B cell (primary cell): Measurements from ENCODE around the gene ARHGEF35.
"Not testable (repeated sequence)": the region's sequence is repeated elsewhere in the genome, so short reads cannot be mapped to it uniquely, and the experiment has no call there.

Experiments
- EZH2 ChIP-seq: IDR thresholded peaks from 2 replicates; pipeline ENCODE4 v1.6.1; 2012; ENCODE audit warnings: borderline replicate concordance, low read depth, mild to moderate bottlenecking, moderate library complexity, low read length; ENCODE audit not compliant: insufficient read depth, poor library complexity, severe bottlenecking
- TF ChIP-seq, protein P1 (sequence below): fragments of 200-600 bp; IDR thresholded peaks from one replicate; pipeline ENCODE4 v1.8.0; 2022; ENCODE audit warnings: antibody characterized with exemption, mild to moderate bottlenecking

DNA sequence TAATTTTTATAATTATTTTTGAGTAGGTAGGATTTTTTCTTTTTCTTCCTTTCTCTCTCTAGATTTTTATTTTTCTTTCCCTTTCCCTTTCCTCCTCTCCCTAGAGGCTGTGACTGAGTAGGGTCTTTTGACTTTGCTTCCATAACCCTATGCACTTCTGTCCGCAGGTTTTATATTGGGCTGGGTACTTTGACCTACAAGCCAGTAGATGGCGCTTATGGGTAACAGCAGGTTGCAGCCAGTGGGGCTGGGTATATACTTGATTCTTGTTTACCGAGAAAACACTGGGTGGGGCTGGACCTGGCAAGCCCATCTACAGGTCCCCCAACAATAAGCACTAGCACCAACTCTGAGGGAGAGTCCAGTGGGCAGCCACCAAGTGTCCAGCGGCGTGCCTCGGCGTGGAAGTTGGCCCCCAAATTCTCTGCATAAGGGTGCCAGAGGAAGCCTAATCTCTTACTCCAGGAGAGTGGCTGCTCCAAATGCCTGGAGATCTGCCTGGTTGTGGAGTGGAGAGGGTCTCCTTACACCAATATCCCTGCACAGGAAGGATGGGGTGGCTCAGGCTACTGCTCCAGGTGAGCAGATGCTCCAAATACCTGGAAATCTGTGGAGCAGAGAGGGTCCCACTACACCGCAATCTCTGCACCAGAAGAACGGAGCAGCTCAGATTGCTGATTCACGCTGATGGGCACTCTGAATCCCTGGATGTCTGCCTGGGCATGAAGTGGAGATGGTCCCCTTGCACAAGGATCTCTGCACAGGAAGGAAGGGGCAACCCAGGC, 17.1 kb downstream of the ARHGEF35 start:
- TF ChIP-seq, protein P1, sequence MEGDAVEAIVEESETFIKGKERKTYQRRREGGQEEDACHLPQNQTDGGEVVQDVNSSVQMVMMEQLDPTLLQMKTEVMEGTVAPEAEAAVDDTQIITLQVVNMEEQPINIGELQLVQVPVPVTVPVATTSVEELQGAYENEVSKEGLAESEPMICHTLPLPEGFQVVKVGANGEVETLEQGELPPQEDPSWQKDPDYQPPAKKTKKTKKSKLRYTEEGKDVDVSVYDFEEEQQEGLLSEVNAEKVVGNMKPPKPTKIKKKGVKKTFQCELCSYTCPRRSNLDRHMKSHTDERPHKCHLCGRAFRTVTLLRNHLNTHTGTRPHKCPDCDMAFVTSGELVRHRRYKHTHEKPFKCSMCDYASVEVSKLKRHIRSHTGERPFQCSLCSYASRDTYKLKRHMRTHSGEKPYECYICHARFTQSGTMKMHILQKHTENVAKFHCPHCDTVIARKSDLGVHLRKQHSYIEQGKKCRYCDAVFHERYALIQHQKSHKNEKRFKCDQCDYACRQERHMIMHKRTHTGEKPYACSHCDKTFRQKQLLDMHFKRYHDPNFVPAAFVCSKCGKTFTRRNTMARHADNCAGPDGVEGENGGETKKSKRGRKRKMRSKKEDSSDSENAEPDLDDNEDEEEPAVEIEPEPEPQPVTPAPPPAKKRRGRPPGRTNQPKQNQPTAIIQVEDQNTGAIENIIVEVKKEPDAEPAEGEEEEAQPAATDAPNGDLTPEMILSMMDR = peak; percentile 60
- not testable (repeated sequence) for TF ChIP-seq EZH2
